PFSK-1 (cell line): ENCODE data around the gene NAXE.

ENCODE experiments used
- FOXP2 ChIP-seq: optimal IDR thresholded peaks from 2 replicates; pipeline ENCODE3; 2011; ENCODE audit warnings: borderline replicate concordance, control low read depth, inconsistent platforms; ENCODE audit not compliant: insufficient read depth; ENCODE audit errors: extremely low read length, extremely low read depth
- POLR2AphosphoS5 ChIP-seq: IDR thresholded peaks from 2 replicates; pipeline ENCODE4 v1.6.1; 2012; ENCODE audit warnings: low read depth, mild to moderate bottlenecking, control low read depth, low read length, moderate library complexity
- TAF1 ChIP-seq: IDR thresholded peaks from 2 replicates; pipeline ENCODE4 v1.6.1; 2012; ENCODE audit warnings: low read length, control low read depth, borderline replicate concordance; ENCODE audit not compliant: insufficient read depth

DNA sequence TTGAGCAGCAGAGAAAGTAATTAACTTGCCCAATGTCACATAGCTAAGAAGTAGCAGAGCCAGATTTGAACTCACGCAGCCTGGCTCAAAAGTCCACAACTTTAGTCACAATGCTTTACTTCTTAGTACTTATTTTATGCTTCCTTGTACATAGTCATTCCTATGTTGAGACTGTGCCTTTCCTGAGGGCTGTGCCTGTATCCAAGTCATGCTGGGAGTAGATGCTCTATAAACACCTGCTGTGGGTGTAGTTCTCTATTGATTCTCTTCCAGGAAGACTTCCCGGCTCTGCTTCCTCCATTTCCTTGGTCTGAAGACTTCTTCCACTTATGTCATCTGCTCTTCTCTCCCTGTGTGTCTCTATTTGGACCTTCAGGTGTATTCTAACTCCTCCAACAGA lies 35.9 kb upstream of the NAXE start:
- no peak for TF ChIP-seq POLR2AphosphoS5
- TF ChIP-seq TAF1, result no peak
- TF ChIP-seq FOXP2, result no peak
